HUDEP-2 (cell line): Measurements from ENCODE around the gene KIF19.
"Not testable (repeated sequence)": the region's sequence is repeated elsewhere in the genome, so short reads cannot be mapped to it uniquely, and the experiment has no call there.

Source experiments
- DNase-seq, 76 experiments: peaks; one replicate each; lab custom pipeline; 2025; ENCODE audit not compliant: unreplicated experiment in 76 of 76; lab: John Stamatoyannopoulos, UW

KIF19 gene

DNA sequence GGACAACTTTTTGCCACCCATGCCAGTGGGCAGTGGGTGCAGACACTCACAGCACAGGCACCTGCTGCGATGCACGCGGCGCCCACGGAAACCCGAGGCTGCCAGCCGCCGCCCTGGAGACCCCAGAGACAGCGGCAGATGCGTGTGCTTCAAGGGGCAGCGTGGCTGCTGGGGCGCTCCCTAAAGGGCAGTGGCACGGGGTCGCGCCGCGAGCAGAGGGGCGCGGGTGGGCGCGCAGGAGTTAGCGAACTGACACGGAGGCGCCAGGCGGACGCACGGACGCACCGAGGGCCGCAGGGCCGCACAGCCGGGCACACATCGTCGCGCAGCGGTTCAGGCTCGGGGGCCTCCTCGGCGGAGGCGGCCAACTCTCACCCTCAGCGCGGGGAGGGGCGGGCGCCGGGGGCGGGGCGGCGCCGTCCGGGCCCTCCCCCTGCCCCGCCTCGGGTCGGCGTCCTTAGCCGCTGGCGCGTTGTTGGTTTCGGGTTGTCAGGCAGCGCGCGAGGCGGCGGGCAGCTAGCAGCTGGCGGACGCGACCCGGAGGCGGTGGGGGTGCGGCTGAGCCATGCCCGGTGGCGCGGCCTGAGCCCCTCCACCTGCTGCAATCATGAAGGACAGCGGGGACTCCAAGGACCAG lies at the start of gene KIF19:
KIF19 (plus strand) TSS at position 484 of the 637 bp plus-strand sequence; CDS start at position 608, 124 bp downstream.
- peak in 28 of 76 experiments; percentile 4 to 38 (median 22) for DNase-seq

GRCh38 chr17:74276541-74277009 lies 49.5 kb upstream of the KIF19 start:
- DNase-seq, result no peak

DNA sequence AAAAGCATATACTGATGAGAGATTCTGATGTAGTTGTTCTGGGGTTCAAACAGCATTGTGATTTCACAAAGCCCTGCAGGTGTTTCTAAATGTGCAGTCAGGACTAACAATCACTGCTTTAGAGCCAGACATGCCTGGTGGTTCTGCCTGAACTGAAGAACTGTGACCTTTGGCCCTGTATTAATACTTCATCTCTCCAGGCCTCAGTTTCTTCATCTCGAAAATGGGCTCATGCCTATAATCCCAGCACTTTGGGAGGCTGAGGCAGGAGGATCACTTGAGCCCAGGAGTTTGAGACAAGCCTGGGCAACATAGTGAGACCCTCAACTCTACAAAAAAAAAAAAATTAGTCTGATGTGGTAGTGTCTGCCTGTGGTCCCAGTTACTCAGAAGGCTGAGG lies 48.1 kb upstream of the KIF19 start:
- no peak for DNase-seq

DNA sequence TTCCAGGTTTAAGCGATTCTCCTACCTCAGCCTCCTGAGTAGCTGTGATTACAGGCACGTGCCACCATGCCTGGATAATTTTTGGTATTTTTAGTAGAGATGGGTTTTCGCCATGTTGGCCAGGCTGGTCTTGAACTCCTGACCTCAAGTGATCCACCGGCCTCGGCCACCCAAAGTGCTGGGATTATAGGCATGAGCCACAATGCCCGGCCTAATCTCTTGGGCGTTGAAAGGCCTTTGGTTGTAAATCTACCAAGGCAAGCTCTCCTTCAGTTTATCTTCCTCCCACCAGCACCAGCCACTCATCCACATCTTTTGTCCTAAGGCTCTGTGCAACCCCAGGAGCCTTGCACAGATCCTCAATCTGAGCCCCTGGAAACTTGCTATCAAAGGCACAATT lies 46.4 kb upstream of the KIF19 start:
- not testable (repeated sequence) for DNase-seq

DNA sequence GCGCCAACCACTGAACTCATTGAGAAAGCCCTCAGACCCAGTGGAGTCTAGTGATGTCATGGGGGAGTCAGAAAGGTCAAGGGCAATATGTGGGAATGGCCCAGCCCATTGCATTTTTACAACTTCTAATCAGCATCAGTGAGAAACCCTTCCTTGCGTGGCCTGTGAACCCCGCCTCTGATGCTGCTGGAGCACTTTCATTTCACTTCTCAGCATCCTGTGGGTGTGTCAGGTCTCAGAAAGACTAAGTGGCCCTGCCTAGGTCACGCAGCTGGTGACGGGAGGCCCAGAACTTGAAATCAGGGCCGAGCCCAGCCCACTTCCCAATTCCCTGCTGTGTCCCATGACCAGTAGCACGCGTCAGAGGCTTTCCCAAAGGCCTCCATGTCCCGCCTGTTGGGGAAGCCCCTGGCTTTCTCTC lies 45.9 kb upstream of the KIF19 start:
- DNase-seq, result peak in 1 of 76 experiments; percentile 12

GRCh38 chr17:74281799-74282198 lies 44.2 kb upstream of the KIF19 start:
- no peak for DNase-seq

DNA sequence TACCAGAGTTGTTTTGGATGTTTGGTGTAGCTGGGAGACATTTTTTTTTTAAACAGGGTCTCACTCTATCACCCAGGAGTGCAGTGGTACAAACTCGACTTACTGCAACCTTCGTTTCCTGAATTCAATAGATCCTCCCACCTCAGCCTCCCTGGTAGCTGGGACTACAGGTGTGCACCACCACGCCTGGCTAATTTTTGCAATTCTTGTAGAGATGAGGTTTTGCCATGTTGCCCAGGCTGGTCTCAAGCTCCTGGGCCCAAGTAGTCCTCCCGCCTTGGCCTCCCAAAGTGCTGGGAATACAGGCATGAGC lies 43.8 kb upstream of the KIF19 start:
- peak in 1 of 76 experiments; percentile 15 for DNase-seq

GRCh38 chr17:74282587-74283370 lies 43.2 kb upstream of the KIF19 start:
- DNase-seq, result peak in 71 of 76 experiments; percentile 13 to 95 (median 76)

DNA sequence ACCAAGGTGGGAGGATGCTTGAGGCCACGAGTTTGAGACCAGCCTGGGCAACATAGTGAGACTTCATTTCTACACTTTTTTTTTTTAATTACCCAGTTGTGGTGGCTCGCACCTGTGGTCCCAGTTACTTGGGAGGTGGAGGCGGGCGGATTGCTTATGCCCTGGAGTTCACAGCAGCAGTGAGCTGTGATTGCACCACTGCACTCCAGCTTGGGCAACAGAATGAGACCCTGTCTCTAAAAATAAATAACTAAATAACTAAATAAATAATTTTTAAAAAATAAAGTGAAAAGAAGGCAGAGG lies 42.7 kb upstream of the KIF19 start:
- no peak for DNase-seq

- peak in 70 of 76 experiments; percentile 22 to 81 (median 62) for DNase-seq
Observed at GRCh38 chr17:74287031-74287602, 38.9 kb upstream of the KIF19 start.

GRCh38 chr17:74288785-74289184 lies 37.2 kb upstream of the KIF19 start:
- no peak for DNase-seq

GRCh38 chr17:74289688-74290087 lies 36.3 kb upstream of the KIF19 start:
- no peak for DNase-seq

- DNase-seq, result peak in 52 of 76 experiments; percentile 14 to 69 (median 41)
Observed at GRCh38 chr17:74290340-74290739, 35.7 kb upstream of the KIF19 start.

- no peak for DNase-seq
Observed at GRCh38 chr17:74292495-74292894, 33.5 kb upstream of the KIF19 start.

DNA sequence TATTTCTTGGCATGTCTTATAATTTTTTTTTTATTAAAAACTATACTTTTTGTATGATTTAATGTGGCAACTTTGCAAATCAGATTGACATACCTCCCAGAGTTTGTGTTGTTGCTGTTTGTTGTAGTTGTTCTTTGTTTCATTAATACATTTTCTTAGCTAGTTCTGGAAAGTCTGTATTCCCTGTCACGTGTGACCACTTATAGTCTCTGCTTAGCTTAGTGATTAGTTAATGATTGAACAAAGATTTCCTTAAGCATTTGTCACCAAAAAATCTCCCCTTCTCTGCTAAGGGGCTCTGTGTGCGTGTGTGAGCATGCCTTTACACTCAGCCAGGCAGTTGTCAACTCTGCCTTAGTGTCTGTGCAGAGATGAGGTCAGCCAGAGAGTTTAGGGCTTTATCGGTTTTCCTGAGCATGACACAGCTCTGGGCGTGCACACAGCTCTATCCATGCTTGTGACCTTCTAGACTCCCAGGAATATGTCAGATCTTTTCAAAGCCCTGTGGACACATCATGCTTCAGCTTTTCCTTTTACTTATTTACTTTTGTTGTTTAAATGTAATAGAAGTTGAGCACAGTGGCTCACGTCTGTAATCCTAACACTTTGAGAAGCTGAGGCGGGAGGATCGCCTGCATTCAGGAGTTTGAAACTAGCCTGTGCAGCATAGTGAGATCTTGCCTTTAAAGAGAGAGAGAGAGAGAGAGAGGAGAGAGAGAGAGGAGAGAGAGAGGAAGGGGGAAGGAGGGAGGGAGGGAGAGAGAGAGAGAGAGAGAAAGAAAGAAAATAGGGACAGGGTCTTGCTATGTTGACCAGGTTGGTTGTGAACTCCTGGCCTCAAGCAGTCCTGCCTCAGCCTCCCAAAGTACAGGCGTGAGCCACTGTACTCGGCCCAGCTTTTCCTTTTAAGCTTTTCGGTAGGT lies 30.1 kb upstream of the KIF19 start:
- peak in 70 of 76 experiments; percentile 16 to 82 (median 54) for DNase-seq

DNA sequence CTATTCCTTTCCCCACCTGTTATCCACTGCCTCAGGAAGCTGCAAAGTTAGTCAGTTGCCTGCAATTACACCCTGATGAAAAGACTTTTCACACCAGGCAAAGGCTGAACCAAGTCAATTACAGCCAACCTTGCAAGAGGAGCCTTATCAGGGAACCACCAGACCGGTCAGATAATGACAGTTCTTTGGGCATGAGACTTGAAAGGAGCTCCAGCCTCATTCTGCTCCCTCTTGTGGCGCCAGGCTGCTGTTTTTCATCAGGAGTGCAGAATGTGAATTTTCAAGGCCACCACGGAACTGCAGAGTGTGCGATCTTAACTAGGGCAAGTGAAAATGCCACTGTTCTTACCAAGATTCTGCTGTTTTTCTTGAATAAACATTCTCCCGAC lies 29.5 kb upstream of the KIF19 start:
- DNase-seq, result peak in 74 of 76 experiments; percentile 65 to 96 (median 87)

DNA sequence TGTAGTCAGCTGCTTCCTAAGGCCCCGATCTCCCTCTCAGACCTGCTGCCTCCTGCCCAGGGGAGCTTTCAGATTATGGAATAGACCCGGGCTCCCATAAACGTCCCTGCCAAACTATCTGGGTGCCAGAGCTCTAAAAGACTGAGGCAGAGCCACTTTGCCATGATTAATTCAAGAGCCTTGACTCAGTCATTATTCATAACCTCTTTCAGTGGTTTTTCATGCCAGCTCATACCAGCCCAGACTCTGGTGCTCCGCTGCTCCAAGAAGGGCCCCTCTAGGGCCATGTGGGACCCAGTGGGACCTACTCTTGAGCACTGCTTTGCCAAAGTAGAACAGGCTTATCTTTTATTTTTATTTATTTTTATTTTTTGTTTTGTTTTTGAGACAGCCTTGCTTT lies 28.1 kb upstream of the KIF19 start:
- no peak for DNase-seq

DNA sequence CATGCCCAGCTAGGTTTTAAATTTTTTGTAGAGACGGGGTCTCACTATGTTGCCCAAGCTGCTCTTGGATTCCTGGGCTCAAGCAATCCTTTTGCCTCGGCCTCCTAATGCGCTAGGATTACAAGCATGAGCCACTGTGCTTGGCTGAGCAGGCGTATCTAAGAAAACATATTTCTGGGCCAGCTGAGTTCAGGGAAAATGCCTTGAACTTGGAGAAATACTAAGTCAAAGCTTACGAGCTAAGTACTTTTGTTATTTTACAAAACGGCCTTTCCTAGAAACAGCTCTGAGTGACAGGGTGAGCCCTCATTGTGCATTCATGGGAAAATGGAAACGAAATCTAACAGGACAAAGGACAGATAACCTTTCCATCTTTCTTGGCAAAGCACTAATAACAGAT lies 27.2 kb upstream of the KIF19 start:
- no peak for DNase-seq

DNA sequence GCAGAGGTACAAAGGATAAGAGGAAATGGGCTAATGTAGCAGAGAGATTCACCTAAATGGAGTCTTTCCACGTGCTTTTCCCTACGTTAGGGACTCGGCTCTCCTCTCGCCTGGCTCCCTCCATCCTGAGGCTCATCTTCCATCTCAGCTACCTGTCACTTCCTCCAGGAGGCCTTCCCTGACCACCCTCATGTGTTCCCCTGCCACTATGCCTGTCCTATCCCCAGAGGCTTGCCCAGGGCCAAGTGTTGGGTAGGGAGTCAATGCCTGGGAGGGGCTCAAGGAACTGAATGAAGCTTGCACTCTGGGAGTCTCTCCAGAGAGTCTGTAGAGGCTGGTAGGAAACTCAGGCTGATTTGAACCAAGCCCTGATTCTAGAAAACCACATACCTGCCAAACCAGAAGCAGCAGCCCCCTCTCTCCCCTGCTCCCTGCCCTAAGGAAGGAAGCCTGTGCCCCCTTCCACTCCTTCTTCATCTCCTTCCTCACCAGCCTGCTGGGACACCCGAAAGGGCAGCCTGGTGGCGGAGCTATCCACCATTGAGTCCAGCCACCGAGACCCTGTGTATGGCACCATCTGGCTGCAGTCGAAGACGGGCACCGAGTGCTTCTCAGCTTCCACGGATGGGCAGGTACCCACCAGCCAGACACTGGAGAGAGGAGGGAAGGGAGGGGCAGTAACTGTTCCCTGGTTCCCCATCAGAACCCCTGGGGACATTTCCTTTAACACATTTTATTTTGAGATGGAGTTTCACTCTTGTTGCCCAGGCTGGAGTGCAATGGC lies 26.6 kb upstream of the KIF19 start:
- no peak for DNase-seq

DNA sequence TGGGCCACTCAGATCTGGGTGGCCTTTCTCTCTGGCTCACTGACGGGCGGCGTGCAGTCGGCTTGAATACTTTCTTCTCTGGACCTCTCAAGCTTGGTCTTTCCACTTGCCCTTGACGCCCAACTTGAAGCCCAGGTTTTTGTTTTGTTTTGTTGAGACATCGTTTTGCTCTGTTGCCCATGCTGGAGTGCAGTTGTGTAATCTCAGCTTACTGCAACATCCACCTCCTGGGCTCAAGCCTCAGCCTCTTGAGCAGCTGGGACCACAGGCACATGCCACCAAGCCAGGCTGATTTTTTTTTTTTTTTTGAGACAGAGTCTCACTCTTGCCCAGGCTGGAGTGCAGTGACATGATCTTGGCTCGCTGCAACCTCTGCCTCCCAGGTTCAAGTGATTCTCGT lies 22.7 kb upstream of the KIF19 start:
- DNase-seq, result no peak
